Dermis blood vessel endothelial cell (primary cell): Measurements from ENCODE around the gene TM4SF1. TPM values are rescaled to one million over a fixed set of nuclear protein-coding genes. Genes with fewer than 3 reads are reported as not detected.

ENCODE experiments used
- DNase-seq: peaks from one replicate; pipeline ENCODE4 v3.0.0; 2010
- total RNA-seq: library from RNA; depleted of rRNA; stranded (reverse); fragments of >200 nt; gene quantifications from 2 replicates; pipeline ENCODE4 v1.2.3, GENCODE V29; 2014

Gene TM4SF1, protein sequence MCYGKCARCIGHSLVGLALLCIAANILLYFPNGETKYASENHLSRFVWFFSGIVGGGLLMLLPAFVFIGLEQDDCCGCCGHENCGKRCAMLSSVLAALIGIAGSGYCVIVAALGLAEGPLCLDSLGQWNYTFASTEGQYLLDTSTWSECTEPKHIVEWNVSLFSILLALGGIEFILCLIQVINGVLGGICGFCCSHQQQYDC
- total RNA-seq, result 921 and 1,047 TPM in 2 replicates

DNA sequence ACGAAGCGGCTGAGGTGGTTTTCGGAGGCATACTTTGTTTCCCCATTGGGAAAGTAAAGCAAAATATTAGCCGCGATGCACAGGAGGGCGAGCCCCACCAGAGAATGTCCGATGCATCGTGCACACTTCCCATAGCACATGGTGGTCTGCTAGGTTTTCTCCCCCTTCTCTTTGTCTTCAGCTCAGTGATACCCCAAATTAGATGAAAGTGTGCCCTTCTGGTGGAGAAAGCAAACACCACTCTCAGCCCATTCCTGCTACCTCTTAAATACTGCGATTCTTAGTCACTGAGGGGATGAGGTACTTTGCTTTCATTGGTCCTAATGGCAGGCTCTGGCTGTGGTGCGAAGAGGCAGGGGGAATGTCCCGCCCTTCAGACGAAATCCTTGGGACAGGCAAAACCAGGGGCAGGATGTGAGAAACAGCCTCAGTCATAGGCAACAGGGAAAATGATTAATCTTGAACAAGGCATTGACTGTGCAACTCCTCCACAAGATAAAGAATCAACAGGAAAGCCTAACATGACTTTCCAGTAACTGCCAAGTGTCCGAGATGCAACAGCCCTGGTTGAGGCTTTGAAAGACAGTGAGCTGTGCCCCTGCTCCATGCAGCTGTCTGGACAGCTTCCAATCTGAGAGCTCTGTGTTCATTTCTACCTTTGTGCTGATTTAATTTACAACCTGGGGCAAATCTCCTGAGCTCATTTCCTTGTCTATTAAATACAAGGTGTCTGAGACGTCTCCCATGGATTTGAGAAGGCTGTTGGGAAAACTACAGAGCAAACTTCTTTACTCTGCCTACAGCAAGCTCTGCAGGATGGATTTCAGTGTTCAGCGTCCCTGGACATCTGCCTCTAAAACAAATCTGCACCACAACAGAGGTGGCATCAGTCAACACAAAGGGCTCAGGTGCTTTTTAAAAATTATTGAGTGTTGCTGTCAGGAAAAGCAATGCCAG lies at the start of gene TM4SF1:
Gene TM4SF1 (minus strand): TSS at position 242 of the 957 bp plus-strand sequence. CDS start 102 bp downstream, at position 140.
- peak; percentile 100 for DNase-seq

DNA sequence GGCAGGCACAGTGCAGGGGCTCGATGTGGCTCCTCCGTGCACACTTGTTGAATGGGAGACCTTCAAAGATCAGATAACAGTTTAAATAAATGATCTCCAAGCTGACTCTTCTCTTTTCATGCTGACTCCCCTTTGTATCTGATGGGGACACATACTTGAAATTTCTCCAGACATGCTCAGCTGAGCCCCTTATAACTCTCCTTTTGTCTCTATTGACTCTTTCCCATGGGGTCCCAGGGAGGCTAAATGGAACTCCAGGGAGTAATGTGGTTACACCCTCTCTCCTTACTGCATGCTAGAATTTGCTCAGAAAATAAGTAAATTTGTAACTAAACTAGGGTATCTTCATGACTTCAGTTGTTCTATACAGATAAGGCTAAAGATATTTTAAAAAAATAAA lies 48.9 kb upstream of the TM4SF1 start:
- no peak for DNase-seq

DNA sequence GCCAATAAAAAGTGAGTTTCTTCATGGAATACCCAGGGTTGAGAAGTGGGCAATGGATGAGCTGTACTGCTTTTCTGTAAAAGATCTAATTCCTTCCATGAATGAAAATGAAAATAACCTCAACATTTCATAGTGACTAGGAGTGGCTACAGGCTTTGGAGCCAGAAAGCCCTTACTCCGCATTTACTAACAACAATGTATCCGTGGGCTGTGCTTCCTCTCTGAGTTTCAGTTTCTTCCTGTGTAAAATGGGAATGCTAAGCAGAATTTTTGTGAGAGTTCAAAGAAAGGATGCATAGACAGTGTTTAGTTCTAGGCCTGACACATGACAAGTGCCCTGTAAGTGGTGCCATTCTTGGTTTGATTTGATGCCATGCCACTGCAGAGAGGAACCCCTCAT lies 47.5 kb upstream of the TM4SF1 start:
- peak; percentile 57 for DNase-seq

DNA sequence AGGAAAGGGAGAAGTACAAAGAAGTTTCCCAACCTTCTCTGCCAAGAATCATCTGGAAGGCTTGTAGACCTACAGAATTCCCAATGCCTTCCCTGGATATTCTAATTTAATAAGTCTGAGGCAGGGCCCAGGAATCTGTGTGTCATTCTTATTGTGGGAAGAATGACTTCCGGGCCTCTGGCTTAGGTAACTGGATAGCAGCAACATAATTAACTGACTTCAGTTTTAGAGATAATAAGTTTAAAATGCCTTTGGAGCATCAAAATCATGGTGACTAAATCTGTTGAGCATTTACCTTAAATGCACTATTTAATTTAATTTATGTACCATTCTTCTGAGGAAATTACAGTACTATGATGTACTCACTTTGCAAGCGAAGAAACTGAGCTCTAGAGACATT lies 44.3 kb upstream of the TM4SF1 start:
- no peak for DNase-seq

DNA sequence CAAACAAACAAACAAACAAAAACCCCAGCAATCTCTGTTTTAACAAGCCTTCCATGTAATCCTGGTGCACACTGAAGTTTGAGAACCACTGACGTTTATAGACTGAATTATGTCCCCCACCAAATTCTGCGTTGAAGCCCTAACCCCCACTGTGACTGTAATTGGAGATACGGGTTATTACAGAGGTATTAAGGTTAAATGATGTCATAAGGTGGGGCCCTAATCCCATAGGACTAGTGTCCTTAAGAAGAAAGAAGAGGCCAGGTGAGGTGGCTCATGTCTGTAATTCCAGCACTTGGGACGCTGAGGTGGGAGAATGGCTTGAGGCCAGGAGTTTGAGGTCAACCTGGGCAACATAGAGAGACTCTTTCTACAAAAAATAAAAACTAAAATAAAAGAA lies 42.4 kb upstream of the TM4SF1 start:
- DNase-seq, result no peak

DNA sequence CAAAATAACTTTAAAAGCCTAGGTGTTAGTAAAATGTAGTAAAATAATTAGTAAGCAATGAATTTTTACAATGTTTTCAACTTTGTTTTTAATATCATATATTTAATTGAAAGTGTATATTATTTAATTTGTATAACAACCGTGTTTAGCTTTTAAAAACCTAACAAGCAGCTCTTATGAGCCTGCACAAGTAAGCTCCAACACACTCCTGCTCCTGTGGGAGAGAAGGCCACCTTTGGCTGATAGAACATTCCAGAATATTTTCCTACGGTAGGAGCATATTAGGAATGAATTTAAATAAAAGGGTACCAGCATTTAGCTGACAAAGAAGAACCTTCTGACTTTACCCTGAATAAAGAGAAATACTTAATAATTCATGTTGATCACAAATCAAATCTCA lies 40.3 kb upstream of the TM4SF1 start:
- no peak for DNase-seq

DNA sequence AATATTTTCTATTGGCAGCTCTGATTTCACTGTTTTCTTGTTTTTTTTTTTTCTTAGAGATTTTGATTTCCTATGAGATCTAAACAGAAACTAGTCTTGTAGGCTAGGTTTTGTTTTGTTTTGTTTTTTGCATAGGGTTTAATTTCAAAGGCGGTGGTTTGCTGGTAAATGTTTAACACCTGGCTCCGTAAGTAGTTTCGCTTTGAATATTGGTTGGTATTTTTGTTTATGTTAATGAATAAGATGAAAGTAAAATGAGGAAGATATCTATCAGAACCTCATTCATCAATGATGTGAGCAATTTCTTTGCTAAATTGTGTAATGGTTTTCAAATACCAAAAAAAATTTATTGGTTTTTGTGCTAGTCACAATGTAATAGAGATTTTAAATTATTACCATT lies 39.7 kb upstream of the TM4SF1 start:
- DNase-seq, result no peak

DNA sequence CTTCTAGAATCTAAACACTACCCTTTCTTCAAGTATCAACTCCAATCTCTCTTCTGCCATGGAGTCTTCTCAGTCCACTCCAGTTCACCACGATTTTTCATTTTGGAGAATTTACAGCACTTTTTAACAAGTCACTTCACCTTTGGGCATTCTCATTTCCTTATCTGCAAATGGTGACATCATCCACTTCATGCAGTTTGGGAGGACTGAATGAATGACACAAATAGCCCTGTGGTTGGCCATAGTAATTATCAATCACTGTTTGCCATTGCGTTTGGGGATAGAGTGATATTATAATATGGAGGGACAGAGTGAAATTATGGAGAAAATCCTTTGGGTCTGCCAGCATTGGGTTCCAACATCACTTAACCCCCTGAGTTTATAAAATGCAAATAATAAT lies 38.0 kb upstream of the TM4SF1 start:
- peak; percentile 28 for DNase-seq

DNA sequence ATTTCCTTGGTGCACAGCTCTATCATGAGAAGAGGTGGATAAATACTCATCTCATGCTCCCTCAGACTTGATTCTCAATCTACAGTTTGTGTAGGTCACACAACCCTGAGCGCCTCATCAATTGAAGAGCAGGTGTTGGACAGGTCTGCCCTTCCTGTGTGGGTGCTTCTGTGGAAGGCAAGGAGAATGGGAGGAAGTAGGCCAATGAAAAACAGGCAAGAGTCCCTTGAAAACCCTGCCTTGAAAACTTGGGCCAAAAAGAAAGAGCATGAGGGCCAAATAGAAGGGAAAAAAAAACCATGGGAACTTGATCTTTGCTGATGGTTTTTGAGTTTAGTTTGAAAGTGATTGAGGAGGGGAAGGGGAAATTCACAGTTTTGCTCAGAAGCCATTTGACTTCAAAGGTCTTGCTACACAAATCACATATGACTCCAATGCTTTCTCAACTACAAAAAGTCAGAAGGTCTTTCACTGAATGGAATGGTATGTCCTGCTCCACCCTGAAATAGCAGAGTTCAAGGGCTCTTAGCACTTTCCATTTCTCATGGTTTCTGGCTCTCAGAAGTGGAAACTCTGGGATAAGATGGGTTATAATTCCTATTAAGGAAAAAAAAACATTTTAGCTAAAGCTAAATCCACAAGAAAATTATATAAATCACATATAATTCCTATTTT lies 37.2 kb upstream of the TM4SF1 start:
- peak; percentile 18 for DNase-seq

DNA sequence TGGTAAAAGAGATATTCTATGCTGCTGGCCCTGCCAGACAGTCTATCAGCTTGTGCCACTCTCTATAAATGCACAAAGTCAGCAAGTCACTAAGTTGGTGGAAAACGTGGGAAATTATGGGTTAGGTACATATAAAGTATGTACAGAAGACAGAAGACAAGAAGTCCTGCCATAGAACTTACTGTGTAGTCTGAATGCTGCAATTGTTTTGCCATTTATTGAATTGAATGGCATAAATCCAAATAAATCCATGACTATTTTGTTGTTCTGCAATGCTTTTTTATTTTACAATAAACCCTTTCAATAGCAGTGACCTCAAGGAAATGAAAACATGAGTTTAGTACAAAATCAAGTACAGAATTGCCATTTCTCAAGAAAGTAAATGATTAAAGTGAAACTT lies 34.1 kb upstream of the TM4SF1 start:
- DNase-seq, result no peak

DNA sequence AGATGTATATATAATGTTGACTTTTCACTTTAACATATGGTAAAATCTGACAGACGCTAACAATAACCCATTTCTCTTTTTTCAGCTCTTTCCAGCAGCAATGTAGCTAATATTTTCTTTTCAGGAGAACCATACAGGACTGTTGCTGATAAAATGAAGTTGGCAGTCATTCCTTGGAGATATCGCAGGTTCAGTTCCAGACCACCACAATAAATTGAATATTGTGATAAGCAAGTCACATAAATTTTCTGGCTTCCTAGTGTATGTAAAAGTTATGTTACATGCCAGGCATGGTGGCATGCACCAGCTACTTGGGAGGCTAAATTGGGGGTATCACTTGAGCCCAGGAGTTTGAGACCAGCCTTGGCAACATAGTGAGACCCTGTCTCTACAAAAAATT lies 31.9 kb upstream of the TM4SF1 start:
- DNase-seq, result no peak

DNA sequence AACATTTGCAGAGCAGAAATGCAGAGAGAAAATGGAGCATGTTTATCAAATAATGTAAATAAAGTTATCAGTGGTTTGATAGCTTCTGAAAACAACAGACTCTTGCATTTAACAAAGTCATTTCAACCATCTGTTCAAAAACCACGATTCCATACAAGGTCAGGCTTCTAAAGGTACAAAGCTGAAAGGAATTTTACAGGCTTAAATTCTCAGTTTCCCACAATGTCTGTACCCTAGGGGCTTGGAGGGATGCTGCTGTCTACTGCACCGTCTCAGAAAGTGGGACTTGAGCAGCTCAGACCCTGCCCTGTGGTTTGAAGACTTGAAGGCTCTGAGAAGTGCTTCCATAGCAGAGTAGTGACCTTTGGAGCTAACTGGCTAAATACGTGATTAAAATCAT lies 30.4 kb upstream of the TM4SF1 start:
- no peak for DNase-seq

DNA sequence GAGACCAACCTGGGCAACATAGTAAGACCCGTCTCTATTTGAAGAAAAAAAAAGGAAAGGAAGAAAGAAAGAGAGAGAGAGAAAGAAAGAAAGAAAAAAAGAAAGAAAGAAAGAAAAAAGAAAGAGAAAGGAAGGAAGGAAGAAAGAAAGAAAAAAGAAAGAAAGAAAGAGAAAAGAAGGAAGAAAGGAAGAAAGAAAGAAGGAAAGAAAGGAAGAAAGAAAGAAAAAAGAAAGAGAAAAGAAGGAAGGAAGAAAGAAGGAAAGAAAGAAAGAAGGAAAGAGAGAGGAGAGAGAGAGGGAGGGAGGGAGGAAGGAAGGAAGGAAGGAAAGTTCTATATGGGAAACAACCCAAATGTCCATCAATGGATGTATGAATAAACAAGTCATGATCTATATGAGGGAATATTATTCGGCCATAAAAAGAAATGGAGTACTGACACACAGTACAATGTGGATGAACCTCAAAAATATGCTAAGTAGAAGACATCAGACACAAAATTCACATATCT lies 28.8 kb upstream of the TM4SF1 start:
- no peak for DNase-seq

DNA sequence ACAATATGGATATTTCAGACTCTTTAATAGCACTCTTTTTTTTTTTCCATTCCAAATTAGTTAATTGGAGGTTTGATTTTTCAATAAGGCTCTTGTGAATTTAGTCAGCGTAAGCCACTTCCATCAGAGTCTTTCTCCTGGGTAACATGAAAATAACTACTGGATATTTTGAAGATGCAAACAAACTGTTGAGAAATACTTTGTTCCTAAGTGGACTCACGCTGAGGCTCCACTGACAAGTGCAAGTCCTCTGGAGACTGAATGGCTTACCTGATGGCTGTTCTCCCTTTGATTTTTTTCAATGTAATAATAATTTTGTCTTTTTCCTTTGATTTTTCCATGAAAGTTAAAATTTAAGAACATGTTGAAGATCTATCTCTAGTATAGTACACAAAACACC lies 26.0 kb upstream of the TM4SF1 start:
- no peak for DNase-seq

DNA sequence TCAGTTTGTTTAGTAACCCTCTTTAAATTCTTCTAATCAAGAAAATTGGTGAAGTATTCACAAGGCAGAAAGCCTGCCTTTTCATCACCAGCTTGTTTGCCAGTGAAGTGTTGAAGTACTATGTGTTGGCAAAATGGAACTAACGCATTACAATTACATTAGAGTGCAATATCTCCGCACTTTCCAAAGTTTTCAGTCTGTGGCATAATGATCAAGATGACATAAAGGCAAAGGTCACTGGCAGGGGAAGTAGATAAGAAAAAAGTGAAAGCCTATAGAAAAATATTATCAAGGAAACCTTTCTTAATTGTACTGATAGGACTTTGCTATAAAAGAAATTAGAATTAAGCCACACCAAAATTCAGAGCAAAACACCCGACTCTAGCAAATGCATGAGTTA lies 25.0 kb upstream of the TM4SF1 start:
- no peak for DNase-seq

DNA sequence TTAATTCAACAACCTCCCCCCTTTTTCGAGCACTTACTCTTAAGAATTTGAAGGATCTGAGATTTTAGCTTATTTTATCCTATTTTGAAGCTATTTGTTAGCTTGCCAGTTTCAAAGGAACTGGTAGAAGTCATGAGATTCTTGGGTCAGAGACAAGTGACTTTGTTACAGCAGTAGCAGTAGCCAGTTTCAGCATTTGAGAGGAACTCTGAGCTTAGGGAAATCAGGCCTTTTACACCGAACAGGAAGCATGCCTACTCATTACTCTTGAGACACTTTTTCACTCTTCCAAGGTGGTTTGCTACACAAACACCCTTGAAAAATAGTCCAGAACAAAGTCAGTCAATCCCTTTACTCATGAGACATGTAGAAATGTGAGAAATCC lies 24.5 kb upstream of the TM4SF1 start:
- peak; percentile 33 for DNase-seq

DNA sequence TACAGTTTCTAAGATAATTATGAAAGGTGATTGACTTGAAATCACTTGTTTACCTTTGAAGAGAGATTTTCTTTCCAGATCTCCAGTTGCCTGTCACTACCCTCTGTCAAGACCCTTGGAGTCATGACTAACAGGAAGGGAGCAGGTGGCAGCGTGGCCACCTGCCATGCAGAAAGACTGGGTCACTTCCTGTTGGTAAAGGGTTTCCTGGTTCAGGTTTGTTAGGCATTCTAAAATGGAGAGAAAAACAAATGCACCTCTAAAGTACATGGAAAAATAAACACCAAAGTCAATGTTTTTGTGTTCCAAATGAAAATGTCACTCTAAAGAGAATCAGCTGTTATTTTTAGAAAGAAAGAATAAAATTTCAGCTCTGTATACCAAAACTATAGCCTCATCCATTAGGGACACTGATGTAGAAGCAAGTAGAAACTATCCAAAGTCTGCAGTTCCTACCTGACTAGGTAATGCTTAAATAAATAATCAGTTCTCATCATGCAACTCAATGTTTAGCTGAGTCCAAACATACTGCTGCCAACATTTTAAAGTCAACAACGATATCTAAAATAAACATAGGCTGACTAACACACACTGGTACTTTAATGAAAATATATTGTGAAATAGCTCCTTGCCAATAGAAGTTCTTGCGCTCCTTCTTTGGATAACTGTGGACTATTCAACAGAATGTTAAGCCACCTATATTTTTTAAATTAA lies 23.9 kb upstream of the TM4SF1 start:
- peak; percentile 23 for DNase-seq

DNA sequence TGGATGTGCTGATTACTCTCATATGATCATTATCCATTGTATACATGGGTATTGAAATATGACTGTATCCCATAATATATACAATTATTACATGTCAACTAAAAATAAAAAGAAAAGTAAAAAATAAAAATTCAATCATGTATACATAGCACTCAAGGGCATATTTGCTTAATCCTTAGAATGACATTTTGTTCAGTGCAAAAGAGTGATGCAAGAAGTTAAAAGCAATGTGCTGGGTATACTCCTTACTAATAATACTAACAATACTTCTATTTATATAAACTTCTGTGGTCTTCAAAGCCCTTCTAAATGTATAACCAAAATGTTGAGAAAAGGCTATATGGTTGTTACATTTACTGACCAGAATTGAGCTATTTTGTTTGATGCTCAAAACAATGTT lies 23.2 kb upstream of the TM4SF1 start:
- DNase-seq, result no peak

DNA sequence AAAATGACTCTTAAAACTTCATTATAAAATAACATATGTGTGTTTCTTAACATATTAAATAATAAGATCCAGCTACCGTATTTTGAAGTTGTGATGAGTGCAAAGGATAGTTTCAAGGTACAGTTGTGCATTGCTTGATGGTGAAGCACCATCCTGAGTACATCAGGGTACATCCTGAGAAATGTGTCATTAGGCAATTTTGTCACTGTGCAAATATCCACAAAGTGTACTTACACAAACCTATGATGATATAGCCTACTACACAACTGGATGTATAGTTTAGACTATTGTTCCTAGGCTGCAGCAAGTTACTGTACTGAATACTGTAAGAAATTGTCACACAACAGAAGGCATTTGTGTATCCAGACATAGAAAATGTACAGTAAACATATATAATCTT lies 20.8 kb upstream of the TM4SF1 start:
- no peak for DNase-seq

DNA sequence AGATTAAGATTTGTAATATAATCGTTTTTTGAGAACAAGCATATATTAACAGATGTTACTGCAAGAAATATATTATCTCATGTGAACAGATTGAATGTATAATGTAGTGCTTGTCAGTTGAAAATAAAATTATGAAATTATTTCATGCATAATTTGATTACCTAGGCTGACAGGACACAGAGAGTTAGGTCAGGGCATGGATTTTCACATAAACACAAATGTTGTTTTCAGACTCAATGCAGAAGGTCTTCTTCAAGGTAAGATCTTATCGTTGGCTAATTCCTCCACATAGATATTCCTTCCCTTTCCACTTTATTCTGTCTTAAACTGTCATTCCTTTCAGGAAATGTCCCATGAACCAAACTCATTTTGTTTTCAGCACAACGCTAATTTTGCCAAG lies 20.1 kb upstream of the TM4SF1 start:
- DNase-seq, result no peak

DNA sequence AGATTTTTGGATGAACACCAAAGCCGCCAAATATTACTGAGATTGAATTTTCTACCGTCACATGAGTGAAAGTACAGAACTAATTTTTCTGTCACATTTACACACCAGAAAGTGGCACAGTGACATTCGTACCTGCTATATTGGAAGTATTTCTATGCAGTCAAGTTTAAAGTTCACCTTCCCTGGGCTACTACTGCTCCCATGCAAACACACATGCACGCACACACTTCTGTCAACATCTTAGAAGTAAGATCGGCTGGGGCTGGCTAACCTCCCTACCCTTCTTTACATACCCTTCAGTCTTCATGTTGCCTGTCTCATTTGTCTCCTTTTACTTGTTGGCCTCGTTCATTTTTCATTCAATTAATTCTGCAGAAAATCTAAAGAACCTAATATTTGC lies 19.0 kb upstream of the TM4SF1 start:
- DNase-seq, result no peak
